Brain microvascular endothelial cell (primary cell): ENCODE results near the gene MRAP2.
"Not testable (repeated sequence)": the region's sequence is repeated elsewhere in the genome, so short reads cannot be mapped to it uniquely, and the experiment has no call there.

Experiments
- DNase-seq: peaks from one replicate; pipeline ENCODE4 v3.0.0-alpha.2; 2020
- H3K27ac ChIP-seq: fragments of 250-450 bp; sonication (Bioruptor Pico); 2 replicates; pipeline ENCODE4 v1.5.1; 2020; ENCODE audit warnings: mild to moderate bottlenecking, moderate library complexity
- H3K27me3 ChIP-seq: fragments of 250-450 bp; sonication (Bioruptor Pico); replicated peaks from 2 replicates; pipeline ENCODE4 v1.5.1; 2020; ENCODE audit warnings: mild to moderate bottlenecking
- H3K36me3 ChIP-seq: fragments of 250-450 bp; sonication (Bioruptor Pico); replicated peaks from 2 replicates; pipeline ENCODE4 v1.5.1; 2020; ENCODE audit warnings: mild to moderate bottlenecking
- H3K4me3 ChIP-seq: 2 replicates; pipeline ENCODE4 v1.5.1; 2011; ENCODE audit warnings: low read depth, mild to moderate bottlenecking, control low read depth, low read length, moderate library complexity
- in situ Hi-C: cut with HindIII; loops from 2 replicates; pipeline ENCODE4 v1.10.0; 2017; ENCODE audit warnings: low sequenced_read_pairs, low pct_ligation_motif_present
- TF ChIP-seq, protein P1 (sequence below): IDR thresholded peaks from 2 replicates; pipeline ENCODE4 v1.5.1; 2011; ENCODE audit warnings: low read depth, mild to moderate bottlenecking, moderate library complexity, low read length, control low read depth, inconsistent platforms; ENCODE audit errors: missing control alignments

The MRAP2 gene

DNA sequence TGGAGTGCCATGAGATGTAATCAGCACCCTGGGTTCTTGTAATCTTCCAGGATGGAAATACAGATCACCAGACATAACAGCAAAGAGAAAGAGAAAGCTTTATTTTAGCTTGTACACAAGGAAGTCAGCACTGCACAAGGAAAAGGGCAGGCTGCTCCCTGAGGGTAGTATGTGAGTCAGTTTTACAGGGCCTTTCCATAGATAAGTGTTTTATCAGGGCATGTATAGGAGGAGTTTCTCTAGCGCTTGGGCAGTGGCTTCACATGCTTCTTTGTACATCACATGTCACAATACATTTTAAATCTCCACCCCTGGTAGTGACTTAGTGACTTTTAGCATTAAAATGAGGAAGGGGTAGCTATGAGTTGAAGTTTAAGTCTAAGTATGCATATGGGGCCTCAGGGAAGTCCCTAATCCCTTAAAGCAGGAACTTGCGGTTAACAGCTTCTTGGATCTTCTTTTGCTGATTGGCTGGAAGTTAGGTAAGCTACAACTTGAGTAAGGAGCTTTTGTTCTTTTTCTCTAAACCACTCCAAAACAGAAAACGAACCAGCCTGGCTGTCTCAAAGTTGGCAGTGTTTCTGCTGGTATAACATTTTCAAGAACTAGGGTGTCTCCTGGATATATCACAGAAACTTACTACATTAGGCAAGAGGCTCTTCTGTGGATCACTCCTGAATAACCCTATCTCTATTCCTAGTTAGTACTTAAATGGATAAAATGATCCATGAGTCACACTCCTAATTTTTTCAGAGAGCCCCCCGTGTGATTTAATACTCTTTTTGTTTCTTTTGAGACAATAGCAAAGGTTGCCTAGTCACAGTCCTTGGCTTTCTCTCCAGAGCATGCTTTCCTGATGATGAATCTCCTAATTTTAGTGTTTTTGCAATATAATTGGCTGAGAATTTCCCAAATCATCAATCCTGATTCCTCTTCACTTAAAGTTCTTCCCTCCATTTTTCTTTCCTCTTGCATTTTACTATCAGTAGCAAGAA, 60.2 kb downstream of the MRAP2 start:
- Histone ChIP-seq H3K4me3 (no peak overlapping the region), H3K27ac (no peak overlapping the region), H3K27me3 (no peaks in the 10 kb centered on the region), H3K36me3 (no peaks in the 10 kb centered on the region)
- DNase-seq: no peak
- TF ChIP-seq, protein P1, sequence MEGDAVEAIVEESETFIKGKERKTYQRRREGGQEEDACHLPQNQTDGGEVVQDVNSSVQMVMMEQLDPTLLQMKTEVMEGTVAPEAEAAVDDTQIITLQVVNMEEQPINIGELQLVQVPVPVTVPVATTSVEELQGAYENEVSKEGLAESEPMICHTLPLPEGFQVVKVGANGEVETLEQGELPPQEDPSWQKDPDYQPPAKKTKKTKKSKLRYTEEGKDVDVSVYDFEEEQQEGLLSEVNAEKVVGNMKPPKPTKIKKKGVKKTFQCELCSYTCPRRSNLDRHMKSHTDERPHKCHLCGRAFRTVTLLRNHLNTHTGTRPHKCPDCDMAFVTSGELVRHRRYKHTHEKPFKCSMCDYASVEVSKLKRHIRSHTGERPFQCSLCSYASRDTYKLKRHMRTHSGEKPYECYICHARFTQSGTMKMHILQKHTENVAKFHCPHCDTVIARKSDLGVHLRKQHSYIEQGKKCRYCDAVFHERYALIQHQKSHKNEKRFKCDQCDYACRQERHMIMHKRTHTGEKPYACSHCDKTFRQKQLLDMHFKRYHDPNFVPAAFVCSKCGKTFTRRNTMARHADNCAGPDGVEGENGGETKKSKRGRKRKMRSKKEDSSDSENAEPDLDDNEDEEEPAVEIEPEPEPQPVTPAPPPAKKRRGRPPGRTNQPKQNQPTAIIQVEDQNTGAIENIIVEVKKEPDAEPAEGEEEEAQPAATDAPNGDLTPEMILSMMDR: no peak
- in situ Hi-C loops: no loop called here

DNA sequence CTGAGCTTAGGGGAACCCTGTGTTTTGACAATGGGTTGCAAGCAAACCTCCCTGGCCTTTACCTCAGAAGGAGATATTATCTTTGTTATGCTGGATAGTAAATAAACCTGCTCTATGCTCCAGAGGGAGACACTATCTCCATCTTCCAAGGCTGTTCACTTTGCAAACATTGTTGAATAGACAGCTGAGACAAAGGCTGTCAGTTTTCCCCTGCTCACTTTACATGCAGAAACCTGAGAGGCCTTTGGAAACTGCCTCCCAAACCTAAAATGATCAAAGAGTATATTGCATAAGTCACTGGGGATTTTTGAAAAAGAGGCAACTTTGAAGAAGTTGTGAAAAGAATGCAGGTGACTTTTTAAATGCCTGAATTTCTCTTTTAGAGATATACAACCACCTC, 61.6 kb downstream of the MRAP2 start:
- in situ Hi-C loops: no loop called here
- H3K27ac ChIP-seq: no peak overlapping the region
- H3K27me3 ChIP-seq: no peaks in the 10 kb centered on the region
- H3K4me3 ChIP-seq: no peak overlapping the region
- DNase-seq: no peak
- H3K36me3 ChIP-seq: no peaks in the 10 kb centered on the region
- TF ChIP-seq, protein P1: no peak

DNA sequence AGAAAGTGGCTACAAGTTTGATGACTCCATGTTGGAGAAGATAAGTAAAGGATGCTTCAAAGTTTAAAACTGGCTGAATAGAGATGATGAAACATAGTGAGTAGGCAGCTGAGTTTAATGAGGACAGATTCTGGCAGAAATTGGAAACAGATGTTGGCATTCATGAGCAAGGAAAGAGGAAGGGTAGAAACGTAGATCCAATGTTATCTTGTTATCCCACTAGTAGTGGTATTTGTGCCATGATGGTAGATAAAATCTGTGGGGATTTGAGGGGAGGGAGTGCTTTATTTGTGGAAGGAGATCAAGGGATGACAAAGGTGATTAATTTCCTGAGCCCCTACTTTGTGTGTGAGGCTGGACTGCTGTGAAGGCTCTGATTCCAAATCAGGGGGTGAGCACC, 69.5 kb downstream of the MRAP2 start:
- H3K36me3 ChIP-seq: no peaks in the 10 kb centered on the region
- no peaks in the 10 kb centered on the region for H3K27me3 ChIP-seq
- TF ChIP-seq, protein P1: no peak
- DNase-seq: no peak
- no peak overlapping the region for H3K27ac ChIP-seq
- in situ Hi-C loops: no loop called here
- H3K4me3 ChIP-seq: no peak overlapping the region

- H3K27me3 ChIP-seq, H3K27ac ChIP-seq, H3K4me3 ChIP-seq, H3K36me3 ChIP-seq, in situ Hi-C loops: not testable (repeated sequence)
- DNase-seq: peak; percentile 59
Observed at GRCh38 chr6:84105215-84105924, 71.8 kb downstream of the MRAP2 start.

GRCh38 chr6:84107495-84107894, 73.9 kb downstream of the MRAP2 start:
- TF ChIP-seq, protein P1: no peak
- H3K36me3 ChIP-seq: no peaks in the 10 kb centered on the region
- no peaks in the 10 kb centered on the region for H3K27me3 ChIP-seq
- H3K27ac ChIP-seq: no peak overlapping the region
- DNase-seq: no peak
- in situ Hi-C loops: no loop called here
- no peak overlapping the region for H3K4me3 ChIP-seq

DNA sequence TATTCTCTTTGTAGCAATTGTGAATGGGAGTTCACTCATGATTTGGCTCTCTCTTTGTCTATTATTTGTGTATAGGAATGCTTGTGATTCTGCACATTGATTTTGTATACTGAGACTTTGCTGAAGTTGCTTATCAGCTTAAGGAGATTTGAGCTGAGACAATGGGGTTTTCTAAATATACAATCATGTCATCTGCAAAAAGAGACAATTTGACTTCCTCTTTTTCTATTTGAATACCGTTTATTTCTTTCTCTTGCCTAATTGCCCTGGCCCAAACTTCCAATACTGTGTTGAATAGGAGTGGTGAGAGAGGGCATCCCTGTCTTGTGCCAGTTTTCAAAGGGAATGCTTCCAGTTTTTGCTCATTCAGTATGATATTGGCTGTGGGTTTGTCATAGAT, 77.8 kb downstream of the MRAP2 start:
- H3K4me3 ChIP-seq: not testable (repeated sequence)

GRCh38 chr6:84114933-84115594, 81.5 kb downstream of the MRAP2 start:
- in situ Hi-C loops, H3K27ac ChIP-seq, H3K36me3 ChIP-seq, H3K27me3 ChIP-seq, DNase-seq, H3K4me3 ChIP-seq: not testable (repeated sequence)

More for the DNA sequence above, 77.8 kb downstream of the MRAP2 start:
- in situ Hi-C loops, H3K27ac ChIP-seq, DNase-seq, H3K36me3 ChIP-seq, H3K27me3 ChIP-seq: not testable (repeated sequence)
